DMS53 treated with DMSO at 0.1 percent for 48 hours (cell line): ENCODE results near the gene BLOC1S3.

Experiments used
- DNase-seq: peaks from one replicate; lab custom pipeline; 2025; ENCODE audit not compliant: unreplicated experiment; lab: John Stamatoyannopoulos, UW

BLOC1S3 gene

GRCh38 chr19:45146251-45146650 lies 32.3 kb upstream of the BLOC1S3 start:
- no peak for DNase-seq

- no peak for DNase-seq
Observed at GRCh38 chr19:45146741-45147205, 31.8 kb upstream of the BLOC1S3 start.

- no peak for DNase-seq
Observed at GRCh38 chr19:45147835-45148676, 30.5 kb upstream of the BLOC1S3 start.

GRCh38 chr19:45149129-45149528 lies 29.5 kb upstream of the BLOC1S3 start:
- DNase-seq: no peak

DNA sequence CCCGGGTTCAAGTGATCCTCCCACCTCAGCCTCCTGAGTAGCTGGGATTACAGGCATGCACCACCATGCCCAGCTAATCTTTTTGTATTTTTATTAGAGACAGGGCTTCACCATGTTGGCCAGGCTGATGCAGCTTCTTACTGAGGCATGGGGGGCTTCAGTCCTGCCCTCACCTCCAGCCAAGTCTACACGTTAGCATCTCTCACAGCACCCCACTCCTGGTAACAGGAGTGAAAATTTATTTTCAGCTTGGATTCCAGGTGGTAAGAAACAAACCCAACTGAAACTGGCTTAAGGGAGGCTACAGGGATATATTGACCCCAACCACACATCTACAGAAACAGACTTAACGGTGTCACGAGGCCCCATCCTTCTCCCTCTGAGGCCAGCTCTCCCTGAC lies 28.4 kb upstream of the BLOC1S3 start:
- DNase-seq: no peak

GRCh38 chr19:45150751-45151281 lies 27.8 kb upstream of the BLOC1S3 start:
- no peak for DNase-seq

GRCh38 chr19:45151320-45151719 lies 27.3 kb upstream of the BLOC1S3 start:
- DNase-seq: no peak

- DNase-seq: no peak
Observed at GRCh38 chr19:45151821-45152503, 26.6 kb upstream of the BLOC1S3 start.

GRCh38 chr19:45152504-45153338 lies 25.9 kb upstream of the BLOC1S3 start:
- peak; percentile 42 for DNase-seq

DNA sequence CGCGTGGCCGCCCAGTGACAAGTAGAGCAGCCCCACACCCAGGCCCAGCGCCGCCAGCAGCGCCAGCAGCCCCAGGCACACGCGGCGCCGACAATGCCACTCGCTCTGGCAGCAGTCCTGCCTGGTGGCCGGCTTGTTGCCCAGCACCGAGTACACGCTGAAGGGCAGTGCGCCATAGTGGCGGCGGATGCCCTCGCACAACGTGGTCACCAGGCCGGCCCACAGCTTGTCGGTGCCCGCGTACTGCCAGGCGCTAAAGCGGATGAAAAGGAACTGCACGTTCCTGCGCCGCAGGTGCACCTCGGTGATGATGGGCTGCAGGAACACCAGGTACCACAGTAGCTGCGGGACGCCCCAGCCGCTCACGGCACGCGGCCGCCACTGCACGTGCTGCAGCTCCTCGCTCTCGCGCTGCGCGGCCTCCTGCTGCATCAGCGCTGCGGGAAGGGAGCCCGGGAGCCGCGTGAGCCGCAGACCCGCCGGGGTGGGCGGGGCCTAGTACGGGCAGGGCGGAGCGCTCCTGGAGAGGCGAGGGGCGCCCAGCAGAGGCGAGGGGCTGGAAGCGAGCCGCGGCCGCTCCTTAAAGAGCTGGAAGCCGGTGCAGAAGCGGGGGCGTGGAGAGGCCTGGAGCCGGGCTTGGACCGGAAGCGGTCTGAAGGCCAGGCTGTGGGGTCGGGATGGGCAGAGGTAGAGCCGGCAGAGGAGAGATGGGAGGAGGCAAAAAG lies 25.1 kb upstream of the BLOC1S3 start:
- DNase-seq: no peak

DNA sequence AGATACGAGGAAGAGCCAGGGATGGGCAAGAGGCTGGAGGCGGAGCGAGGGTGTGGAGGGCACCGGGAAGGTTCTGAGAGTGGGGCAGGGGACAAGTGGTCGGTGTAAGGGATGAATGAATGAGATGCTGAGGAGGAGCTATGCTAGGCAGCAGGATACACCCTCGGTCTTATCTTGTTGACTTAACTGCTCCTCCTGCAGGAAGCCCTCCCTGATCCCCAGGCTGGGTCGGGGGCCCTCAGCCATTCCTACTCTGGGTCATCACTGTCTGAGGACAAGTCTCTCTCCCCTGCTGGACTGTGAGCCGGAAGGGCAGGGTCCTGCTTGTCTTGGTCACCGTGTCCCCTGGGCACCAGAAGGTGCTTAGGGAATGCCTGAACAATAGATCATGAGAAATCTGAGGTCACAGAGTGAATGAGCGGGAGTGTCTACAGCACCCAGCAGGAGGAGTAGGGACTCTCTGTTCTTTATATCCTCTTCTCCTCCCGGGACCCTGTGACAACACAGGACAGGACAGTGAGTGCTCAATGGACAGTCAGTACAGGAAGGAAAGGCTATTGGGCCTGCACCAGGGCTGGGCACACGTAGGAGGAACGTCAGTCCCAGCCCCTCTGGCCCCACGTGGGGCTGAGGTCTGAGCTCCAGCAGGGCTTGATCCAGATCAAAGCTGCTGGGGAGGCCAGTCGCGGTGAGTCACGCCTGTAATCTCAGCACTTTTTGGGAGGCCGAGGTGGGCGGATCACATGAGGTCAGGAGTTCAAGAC lies 24.3 kb upstream of the BLOC1S3 start:
- DNase-seq: no peak

DNA sequence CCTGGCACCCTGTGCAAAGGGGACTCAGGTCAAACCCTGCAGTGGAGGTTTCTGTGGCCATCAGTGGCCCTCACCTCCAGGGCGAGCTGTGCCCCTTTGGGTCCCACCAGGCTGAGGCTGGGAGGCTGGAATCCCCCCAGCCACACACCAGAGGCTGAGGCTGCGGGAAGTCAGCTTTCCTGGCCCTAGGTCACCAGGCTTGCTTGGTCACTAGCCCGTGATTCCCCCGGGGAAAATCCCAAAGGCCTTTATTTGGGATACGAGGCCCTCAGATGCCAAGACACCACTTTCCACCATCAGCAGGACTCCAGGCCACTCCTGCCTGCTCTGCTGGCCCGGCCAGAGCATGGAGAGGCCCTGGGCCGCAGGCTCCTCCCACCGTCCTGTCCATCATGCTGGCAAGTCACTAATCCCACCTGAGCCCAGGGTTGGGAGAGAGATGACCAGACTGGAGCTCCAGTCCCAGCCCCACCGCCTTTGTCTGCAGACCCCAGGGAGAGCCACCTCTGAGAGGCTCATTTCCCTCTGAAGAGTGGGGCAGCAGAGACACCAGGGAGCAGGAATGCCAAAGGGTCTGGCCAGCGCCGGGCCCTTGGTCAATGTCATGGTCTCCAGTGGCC lies 22.5 kb upstream of the BLOC1S3 start:
- DNase-seq: no peak

GRCh38 chr19:45156751-45157150 lies 21.8 kb upstream of the BLOC1S3 start:
- DNase-seq: no peak

DNA sequence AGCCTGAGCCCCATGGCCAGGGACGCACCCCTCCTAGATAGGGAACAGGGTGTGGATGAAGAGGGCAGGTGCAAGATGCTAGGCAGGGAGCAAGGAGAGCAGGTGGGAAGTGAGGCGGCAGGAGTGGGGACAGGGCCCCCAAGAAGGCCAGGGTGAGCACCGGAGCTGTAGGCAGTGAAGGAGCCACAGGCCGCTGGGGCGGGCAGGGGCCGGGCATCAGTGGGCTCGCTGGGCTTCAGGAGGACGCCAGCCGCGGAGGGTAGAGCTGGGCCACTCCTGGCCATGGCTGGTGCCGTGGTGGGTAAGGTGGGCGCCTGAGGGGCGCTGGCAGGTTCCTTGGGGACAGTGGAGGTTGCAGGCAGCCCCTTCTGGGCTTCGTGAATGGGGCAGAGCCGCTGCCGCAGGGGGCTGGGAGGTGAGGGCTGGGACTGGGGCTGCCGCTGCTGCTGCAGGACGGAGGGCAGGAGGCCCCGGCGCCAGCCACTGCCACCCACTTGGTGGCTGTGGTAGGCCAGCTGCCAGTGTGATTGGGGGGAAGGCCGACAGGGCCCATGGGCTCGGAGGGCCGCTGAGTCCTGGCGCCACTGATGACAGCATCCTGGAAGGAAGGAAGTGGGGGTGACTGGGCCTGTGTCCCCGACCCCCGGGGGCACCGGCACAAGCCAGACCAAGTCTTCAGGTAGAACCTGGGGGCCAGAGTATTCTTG lies 19.9 kb upstream of the BLOC1S3 start:
- DNase-seq: no peak

- DNase-seq: no peak
Observed at GRCh38 chr19:45159210-45159970, 19.2 kb upstream of the BLOC1S3 start.

DNA sequence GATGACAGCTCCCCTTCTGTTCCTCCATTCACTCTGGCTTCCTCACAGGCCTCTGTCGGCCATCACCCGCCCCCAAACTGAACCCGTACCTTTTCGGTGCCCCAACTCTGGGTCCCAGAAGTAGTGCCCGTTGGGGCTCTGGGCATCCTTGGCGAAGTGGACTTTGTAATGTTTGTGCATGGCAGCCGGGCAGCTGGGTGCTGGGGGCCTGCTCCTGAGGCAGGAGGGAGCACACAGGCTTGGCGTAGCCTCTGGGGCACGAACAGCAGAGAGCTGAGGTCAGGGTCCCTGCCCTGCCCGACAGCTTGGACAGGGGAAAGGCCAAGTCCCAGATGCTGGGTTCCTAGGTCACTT lies 18.6 kb upstream of the BLOC1S3 start:
- DNase-seq: no peak

DNA sequence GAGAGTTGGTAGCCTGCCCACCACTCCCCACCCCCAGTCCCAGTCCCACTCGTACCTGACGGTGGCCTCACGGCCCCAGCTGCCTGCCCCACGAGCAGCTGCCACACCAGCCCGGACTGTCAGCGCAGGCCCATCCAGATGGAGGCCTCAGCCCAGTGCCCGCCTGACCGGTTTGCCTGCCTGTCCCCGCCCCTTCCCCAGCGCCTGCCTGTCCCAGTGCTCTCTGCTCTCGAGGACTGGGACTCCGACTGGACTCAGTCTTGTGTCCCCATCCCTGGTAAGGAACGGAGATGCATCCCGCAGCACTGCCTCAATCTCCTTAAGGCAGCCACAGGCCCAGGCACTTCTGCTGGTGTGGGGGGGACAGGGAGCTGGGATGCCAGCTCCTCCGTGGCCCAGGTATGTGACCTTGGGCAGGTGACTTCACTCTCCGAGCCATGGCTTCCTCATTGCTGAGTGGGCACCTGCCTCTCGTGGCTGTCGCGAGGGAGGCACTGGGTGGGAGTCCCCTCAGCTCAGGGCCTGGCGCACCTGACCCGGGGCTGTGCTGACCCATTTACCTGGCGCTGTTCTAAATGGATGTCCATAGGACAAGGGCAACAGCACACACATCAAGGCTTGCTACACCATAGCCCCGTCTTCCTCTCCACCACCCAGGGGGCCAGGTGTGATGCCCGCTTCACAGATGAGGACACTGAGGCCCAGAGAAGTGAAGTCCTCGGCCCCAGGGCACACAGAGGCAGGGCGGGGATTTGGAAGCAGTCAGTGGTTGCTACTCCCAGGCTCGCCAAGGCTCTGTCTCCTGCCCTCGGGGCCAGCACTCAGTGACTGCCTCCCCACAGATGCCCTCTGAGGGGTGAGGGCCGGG lies 17.5 kb upstream of the BLOC1S3 start, which contains the start of gene NKPD1:
TSS of gene NKPD1 (minus strand) at position 113 of the 868 bp plus-strand sequence. CDS start 832 bp downstream, outside the sequence.
- peak; percentile 59 for DNase-seq
